NT2/D1 (cell line): Measurements from ENCODE around the gene OBI1.

Source experiments
- SUZ12 ChIP-seq: IDR thresholded peaks from 2 replicates; pipeline ENCODE4 v1.6.1; 2011; ENCODE audit not compliant: insufficient read length, insufficient read depth; ENCODE audit errors: extremely low read depth
- YY1 ChIP-seq: IDR thresholded peaks from 2 replicates; pipeline ENCODE4 v1.6.1; 2011; ENCODE audit not compliant: insufficient read length, insufficient read depth

DNA sequence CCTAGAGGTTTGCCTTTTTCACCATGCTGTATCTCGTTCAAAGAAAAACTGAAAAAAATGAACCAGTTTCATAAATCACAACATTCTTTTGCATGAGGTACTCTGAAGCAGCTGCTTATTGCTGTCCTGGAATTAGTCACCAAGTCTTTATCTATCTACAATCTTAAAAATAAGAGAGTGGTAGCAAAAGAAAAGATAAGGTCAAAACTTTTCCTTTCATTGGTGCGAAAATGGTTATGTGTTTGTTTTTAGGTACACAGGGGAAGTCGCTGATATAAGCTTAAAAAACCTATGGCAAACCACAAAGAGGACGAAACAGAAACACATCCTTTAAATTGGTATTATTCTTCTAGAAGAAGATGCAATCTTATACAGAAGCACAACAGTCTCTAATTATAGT, 20.7 kb downstream of the OBI1 start:
- TF ChIP-seq YY1 (no peak), SUZ12 (no peak)
